NCI-H1436 (cell line): ENCODE results near the gene EIF4G3.
"Not testable (repeated sequence)": the region's sequence is repeated elsewhere in the genome, so short reads cannot be mapped to it uniquely, and the experiment has no call there.

ENCODE experiments used
- DNase-seq: peaks from one replicate; lab custom pipeline; 2025; lab: John Stamatoyannopoulos, UW

The EIF4G3 gene

DNA sequence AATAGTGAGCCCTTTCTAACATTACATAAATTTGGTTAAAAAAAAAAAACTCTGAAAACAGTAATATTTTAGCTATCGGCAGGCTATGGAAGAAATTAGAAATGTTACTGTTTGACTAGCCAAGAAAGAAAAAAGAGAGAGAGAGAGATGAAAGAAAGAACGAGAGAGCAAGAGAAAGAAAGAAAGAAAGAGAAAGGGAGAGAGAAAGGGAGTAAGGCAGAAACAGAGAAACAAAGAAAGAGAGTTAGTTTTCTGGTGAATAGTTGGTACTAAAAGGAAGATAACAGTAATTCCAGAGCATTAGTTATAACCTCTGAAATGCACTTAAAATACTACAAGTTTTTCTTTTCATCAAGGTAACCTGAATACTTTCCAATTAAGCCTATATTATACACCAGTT is 229.3 kb downstream of the EIF4G3 start:
- no peak for DNase-seq

DNA sequence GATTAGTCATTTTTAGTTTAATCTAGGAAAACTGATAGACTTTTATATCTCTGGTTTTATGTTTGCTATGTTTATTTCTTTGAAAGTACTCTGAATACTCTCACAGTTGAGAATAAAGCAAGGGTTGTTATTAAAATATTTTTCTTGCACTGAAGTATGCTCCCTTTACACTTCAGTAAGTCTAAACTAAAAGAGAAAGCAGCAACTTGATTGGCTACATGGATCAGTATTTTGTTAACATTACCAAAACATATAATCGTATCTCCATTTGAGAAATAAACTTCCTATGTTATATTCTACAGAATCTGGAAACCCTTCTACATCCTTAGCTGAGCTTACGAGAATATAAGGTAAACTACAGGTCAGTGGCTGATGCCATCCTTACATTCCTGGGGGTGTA is 240.1 kb downstream of the EIF4G3 start:
- DNase-seq: no peak

DNA sequence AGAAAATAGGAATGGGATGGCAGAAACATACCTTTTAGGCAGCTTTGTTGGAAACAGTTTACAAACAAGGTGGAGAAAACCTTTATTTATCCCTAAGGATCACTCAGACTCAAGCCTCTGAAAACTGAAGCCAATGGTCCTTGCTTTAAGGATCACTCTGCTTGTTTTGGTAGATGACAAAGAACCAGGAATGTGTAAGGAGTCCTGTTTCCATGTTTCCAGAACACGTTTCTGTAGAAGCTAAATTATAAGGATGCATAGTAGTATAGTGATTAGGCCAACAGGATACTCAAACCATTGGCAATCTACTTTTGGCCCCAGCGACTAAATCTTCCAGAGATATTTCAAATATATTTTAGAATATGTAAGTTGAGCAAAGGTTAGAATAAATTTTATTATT is 240.5 kb downstream of the EIF4G3 start:
- DNase-seq: no peak

DNA sequence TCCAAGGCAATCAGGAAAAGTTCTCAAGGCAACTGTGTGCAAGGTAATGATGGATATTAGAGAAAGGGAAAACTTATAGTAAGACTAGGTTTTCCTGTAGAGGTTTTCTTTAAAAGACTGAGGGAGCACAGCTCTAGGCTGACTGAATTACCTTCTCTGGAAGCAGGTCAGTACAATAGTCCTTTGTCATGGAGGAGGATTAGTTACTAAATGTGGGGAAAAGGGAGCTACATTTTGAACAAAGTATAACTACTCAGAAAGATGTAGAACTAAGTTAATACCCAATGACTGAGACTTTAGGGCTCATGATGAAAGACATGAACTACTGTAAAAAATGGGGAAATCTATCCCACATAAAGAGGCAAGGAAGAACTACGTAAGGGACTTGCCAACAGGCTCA is 241.0 kb downstream of the EIF4G3 start:
- DNase-seq: no peak

DNA sequence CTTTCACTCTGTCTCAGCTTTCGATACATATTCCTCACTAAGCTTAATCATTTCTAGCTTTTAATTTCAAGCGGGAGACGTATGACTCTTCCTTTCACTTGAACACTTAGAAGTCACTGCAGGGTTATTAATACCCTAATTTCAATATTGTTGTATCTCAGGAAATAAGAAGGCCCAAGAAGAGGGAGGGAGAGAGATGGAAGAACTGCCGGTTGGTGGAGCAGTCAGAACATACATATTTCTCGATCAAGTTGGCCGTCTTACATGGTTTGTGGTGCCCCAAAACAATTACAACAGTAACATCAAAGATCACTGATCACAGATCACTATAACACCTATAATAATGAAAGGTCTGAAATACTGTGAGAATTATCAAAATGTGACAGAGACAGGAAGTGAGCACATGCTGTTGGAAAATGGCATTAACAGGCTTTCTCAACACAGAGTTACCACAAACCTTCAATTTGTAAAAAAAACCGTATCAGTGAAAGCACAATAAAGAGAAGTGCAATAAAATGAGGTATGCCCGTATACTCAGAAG is 244.2 kb downstream of the EIF4G3 start:
- DNase-seq: no peak

DNA sequence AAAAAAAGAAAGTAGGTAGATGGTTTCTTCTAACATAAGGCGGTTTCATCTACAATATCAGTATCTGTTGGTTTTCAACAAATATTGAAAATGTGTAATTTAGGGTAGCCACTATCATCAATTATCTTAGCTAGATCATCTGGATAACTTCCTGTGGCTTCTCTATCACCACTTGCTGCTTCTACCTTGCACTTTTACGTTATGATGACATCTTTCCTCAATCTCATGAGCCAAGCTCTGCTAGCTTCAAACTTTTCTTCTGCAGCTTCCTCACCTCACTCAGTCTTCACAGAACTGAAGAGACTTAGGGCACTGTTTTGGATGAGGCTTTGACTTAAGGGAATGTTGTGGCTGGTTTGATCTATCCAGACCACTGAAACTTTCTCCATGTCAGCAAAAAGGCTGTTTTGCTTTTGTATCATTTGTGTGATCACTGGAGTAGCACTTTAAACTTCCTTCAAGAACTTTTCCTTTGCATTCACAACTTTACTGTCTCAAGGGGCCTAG is 244.7 kb downstream of the EIF4G3 start:
- DNase-seq: no peak

DNA sequence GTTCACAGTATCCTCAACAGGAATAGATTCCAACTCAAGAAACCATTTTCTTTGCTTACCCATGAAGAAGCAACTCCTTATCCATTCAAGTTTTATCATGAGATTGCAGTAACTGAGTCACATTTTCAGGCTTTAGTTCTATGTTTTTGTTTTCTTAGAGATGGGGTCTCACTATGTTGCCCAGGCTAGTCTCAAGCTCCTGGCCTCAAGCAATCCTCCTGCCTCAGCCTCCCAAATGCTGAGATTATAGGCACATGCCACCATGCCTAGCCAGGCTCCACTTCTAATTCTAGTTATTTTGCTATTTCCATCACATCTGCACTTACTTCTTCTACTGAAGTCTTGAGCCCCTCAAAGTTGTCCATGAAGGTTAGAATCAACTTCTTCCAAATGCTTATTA is 246.3 kb downstream of the EIF4G3 start:
- DNase-seq: no peak

DNA sequence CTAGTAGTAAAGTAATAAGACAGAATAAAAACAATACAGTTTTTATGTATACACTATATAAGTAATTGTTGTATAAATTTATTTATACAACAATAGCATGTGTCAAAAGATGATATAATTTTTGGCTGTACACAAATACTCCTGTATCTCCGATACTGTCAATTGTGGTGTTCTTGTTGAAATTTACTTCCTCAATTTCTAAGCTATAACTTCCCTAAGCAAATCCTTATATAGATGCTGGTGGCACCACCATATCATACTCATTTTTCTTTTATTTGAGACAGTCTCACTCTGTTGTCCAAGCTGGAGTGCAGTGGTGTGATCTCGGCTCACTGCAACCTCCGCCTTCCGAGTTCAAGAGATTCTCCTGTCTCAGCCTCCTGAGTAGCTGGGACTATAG is 248.6 kb downstream of the EIF4G3 start:
- no peak for DNase-seq

DNA sequence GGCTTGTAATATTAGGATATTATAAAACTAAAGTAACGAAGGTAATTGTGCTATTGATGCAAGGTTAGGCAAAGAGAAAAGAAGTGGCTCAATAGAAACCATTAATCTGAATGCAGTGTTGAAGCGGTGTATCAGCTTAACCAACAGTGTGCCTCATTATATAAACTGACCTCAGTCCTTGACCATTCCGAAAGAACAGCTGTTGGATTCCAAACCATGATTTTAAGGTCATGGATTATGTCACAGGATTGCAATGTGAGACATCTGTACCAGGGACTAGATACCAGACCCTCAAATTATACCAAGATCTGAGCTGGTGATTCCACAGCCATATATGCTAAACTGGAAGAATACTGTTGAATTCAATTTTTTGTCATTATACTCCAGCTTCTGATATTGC is 255.4 kb downstream of the EIF4G3 start:
- no peak for DNase-seq

DNA sequence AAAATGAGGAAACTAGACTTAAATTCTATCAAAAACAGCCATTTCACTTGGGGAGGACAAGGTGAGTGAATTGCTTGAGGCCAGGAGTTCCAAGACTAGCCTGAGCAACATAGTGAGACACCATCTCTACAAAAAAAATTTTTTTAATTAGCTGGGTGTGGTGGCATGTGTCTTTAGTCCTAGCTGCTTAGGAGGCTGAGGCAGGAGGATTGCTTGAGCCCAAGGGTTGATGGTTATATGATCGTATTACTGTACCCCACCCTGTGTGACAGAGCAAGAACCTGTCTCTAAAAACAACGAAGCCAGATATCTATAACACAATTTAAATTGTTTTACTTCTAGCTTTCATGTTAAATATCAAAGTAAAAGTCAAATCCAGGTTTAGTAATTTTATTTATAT is 263.5 kb downstream of the EIF4G3 start:
- no peak for DNase-seq

DNA sequence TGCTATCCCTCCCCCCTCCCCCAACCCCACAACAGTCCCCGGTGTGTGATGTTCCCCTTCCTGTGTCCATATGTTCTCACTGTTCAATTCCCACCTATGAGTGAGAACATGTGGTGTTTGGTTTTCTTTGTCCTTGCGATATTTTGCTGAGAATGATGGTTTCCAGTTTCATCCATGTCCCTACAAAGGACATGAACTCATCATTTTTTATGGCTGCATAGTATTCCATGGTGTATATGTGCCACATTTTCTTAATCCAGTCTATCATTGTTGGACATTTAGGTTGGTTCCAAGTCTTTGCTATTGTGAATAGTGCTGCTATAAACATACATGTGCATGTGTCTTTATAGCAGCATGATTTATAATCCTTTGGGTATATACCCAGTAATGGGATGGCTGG is 269.2 kb downstream of the EIF4G3 start:
- not testable (repeated sequence) for DNase-seq

DNA sequence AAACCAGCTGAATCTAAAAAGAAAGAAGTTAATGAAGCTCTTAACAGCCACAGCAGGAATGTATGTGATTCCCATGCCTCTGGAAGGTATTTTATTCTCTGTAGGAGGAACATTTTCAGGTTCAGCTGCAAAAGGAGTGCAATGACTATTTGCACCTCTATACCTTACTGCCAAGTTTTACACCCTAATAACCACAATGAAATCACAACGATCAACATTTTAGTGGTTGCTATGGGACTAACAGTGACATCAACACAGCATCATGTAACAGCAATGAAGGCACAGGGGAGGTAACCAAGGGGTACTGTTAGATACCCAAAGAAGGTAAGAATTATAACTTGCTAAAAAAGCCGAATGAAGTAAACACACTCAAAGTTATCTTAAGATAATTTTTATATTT is 273.3 kb downstream of the EIF4G3 start:
- no peak for DNase-seq

DNA sequence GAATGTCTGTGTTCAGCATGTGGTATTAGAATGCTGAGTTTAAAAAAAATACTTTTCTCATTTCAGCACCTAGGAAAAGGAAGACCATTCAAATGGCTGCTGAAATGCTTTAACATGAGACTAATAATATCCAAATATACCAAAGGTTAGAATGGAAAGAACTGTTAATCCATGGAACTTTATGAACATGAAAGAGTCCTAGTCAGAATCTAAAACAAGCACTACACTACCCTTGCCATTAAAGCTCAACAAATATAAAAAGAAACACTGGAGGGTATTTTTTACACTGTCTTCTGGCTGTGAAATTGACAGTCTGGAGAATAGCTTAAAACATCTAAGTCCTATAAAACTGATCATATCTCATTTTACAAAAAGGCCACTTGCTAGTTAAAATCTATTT is 276.6 kb downstream of the EIF4G3 start:
- no peak for DNase-seq

DNA sequence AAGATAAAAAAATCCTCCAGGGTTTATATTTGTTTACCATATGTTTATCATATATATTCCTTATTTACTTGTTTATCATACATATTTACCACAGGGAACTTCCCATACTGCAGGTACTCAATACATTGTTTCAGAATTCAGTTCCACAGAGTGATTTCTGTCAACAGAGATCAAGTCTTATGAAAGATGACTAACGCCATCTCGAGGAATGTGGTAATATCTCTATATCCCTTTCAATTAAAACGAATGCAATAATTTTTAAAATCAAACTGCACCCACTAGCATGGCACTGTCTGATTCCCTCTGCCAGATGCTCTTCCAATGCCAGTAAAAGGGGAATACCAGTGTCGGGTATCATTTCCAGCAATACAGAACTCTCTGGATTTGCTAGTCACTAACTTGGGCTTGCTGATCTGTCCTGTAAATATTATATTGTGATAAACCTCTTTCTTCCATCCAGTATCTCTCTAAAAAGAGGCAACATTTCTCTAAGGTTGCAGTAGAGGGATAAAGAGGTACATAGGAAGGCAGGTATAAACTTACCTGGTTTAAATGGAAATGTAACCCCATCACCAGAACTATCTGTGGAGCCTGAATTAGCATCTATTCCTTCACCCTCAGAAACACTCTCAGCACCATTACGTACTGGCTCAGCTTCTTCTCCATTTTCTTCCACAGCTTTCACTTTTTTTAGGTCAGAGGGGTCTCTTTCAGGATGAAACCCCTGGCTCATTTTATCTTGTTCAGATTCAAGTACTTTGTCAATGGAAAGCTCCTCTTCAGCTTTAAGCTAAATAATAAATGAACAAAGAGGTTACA is 277.3 kb downstream of the EIF4G3 start:
- no peak for DNase-seq

DNA sequence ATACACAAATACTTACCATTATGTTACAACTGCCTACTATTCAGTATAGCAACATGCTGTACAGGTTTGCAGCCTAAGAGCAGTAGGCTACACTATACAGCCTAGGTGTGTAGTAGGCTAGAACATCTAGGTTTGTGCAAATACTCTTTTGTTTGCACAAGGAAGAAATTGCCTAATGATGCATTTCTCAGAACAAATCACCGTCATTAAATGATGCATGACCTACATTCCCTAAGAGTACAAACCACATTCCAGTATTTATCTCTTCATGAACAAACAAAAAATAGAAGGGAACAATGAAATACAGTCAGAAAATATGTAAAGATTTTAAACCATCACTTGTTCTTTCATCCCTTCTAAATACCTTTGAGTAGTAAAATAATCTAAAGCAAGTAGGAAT is 279.9 kb downstream of the EIF4G3 start:
- no peak for DNase-seq

DNA sequence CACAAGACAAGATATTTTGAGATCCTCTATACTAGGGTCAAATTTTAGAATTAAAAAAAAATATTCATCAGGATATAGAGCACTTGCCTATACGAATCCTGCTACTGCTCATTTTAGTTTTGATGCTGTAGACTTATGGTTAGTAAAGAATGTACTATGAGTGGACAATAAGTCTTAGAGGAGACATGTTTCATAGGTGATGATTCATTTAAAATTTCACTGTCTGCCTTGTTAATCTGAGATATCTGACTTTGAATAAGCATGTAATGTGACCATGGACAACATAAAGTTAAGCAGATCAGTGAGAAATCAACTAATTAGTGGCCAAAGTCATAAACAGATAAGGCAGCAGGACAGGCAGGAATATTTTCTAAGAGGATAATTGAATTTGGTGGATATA is 282.8 kb downstream of the EIF4G3 start:
- DNase-seq: no peak

DNA sequence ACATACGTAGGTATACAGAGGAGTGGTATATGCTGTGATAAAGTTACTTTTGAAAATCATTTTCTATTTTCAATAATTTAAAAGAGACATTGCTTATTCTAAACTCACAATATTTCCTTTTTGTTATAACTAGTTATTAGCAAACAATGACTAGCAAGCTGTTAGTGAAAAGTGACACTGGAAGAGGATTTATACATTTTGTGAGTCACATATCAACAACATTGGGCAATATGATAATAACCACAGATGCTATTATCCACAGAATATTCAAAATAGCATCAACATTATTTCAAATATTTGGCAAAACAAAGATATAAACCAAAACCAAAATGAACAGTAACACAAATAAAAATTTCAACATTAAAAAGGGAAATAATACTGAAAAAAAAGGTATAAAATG is 285.6 kb downstream of the EIF4G3 start:
- DNase-seq: no peak

DNA sequence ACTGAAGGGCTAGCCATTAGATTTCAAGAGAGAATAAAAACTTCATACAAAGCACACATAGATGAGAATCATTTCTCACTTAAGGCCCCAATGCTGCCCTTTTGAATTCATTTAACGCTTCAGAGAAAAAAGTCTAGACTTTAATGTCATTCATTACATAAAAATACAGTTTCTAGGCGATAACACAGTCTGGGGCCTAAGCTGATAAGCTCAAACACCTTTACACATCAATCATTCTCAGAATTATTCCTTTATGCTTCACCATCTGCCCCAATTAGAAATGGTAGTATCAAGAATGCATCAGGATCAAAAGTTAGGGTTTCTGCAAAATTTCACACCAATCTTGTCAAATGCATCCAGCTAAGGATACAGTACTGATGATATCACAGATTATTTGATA is 289.5 kb downstream of the EIF4G3 start:
- DNase-seq: no peak

DNA sequence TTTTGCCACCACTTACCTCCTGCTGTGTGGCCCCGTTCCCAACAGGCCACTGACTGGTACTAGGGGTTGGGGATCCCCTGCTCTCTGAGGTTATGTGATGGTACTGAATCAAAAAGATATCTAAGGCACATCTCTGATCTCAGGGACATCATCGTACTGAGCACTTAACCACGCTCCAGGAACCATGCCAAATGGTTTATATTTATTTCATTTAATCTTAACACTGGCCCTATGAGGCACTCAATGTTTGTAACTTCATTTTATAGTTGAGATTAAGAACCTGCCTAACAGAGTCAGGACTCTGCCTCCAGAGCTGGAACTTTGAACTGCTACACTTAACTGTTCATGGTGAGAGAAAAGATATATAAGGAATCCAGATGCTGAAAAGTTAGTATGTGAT is 291.6 kb downstream of the EIF4G3 start:
- DNase-seq: no peak

DNA sequence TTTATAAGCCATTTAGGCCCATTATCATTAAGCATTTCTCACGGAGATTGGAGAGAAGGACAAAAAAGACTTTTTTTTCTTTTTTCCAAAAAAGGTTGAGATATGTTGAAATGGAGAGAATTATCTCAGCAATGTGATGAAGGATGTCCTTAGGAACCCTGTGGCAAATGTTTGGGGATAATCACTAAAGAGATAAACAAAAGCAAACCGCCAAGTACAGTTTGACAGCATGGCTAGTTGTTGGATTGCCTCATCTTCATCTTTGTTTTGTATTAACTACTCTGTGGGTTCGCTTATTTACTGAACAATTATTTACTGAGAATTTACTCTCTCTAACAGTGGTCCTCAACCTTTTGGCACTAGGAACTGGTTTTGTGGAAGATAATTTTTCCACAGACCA is 292.2 kb downstream of the EIF4G3 start:
- no peak for DNase-seq

DNA sequence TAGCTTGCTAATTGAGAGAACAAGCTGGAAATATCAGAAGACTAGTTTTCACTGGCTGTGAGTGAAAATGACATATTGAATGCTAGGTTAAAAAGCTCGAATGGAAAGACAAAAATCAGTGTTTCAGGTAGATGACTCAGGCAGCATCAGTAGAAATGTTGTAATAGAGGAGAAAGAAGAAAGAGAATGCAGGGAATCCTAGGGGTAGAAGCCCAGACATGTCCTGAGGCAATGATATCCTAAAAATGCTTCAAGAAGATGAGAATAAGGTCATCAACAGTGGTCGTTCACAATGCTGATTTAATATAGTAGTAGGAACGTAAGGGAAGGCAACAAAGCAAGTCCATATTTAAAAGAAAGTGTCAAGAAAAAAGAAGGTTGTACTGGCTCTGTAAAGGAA is 292.9 kb downstream of the EIF4G3 start:
- DNase-seq: no peak

DNA sequence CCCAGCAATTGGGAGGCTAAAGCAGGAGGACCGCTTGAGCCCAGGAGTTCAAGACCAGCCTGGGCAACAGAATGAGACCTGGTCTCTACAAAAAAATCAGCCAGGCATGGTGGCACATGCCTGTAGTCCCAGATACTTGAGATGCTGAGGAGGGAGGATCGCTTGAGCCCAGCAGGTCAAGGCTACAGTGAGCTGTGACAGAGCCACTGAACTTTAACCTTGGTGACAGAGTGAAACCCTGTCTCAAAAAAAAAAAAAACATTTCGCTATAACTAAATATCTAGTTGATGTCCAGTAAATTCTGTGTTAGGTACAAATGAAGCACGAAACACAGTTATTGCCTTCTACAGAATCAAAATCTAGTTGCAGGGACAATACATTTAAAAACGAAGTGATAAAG is 293.9 kb downstream of the EIF4G3 start:
- DNase-seq: no peak

DNA sequence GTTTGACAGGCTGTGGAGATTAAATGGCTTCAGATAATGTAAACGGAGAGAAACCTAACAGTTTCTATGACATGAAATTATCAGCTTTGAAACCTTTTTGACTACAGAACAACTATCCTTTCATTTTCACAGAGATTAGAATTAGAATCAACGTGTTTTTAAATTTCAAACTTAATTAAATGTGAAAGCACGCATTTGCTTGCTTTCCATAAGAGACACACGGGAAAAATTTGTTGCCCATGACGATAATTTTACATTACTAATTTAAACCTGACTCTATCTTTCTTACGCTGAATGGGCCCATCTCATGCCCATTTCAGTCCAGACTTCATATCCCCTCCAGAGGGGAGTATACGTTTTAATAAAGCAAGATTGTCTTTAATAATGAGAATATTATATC is 297.9 kb downstream of the EIF4G3 start:
- no peak for DNase-seq
